Fibroblast of lung (primary cell): ENCODE data around the gene VPS4B.

Experiments
- EZH2 ChIP-seq: IDR thresholded peaks from 2 replicates; pipeline ENCODE4 v1.5.1; 2012; ENCODE audit warnings: low read length, control low read depth, mild to moderate bottlenecking; ENCODE audit errors: missing control alignments
- TF ChIP-seq, protein P1 (sequence below), 2 donors: IDR thresholded peaks in 1 of 2; conservative IDR thresholded peaks in 1 of 2; 1 replicate in 1 of 2; 2 replicates in 1 of 2; pipeline ENCODE4 v1.5.1; 2011 to 2012; ENCODE audit warnings: low read length in 2 of 2, control low read depth in 1 of 2, inconsistent platforms in 1 of 2, low read depth in 1 of 2, mild to moderate bottlenecking in 1 of 2

DNA sequence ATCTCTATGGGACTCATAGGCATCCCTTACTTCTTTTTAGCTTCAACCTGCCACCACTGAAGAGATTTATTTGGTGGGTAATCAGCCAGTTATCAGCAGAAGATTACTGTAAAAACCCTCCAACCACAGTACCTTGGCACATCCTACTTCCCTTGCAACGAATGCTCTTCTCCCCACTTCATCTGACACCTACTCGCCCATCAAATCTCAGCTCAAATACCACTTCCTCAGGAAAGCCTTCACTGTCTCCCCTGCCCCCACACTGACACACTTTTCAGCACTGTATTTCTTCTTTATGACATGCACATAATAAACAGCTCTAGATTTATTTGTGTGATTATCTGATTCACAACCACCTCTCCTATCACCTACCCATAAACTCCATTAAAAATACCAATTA, 58.3 kb downstream of the VPS4B start:
- TF ChIP-seq, protein P1, sequence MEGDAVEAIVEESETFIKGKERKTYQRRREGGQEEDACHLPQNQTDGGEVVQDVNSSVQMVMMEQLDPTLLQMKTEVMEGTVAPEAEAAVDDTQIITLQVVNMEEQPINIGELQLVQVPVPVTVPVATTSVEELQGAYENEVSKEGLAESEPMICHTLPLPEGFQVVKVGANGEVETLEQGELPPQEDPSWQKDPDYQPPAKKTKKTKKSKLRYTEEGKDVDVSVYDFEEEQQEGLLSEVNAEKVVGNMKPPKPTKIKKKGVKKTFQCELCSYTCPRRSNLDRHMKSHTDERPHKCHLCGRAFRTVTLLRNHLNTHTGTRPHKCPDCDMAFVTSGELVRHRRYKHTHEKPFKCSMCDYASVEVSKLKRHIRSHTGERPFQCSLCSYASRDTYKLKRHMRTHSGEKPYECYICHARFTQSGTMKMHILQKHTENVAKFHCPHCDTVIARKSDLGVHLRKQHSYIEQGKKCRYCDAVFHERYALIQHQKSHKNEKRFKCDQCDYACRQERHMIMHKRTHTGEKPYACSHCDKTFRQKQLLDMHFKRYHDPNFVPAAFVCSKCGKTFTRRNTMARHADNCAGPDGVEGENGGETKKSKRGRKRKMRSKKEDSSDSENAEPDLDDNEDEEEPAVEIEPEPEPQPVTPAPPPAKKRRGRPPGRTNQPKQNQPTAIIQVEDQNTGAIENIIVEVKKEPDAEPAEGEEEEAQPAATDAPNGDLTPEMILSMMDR (conservative IDR thresholded peaks at IDR 0.05 in 1 of 2, IDR thresholded peaks at IDR 0.05 in 1 of 2; ENCODE audit: low read depth in 1 of 2, low read length in 2 of 2) = no peak
- no peak for TF ChIP-seq EZH2
